Measurements from ENCODE around the gene ZNF652.

Gene ZNF652

GRCh38 chr17:49334744-49335512, 27.1 kb downstream of the ZNF652 start:
- Histone ChIP-seq H3K79me2 (ENCODE audit: control insufficient read depth, low read length) (peaks cover 78% of the 10 kb centered on the region), H3F3A (ENCODE audit: control insufficient read depth, insufficient read depth) (no peaks in the 10 kb centered on the region), H3K4me2 (ENCODE audit: low read length) (no peak overlapping the region), H3K36me3 (ENCODE audit: control insufficient read depth, low read length) (no peaks in the 10 kb centered on the region), H3K9me2 (replicated peaks; ENCODE audit: control insufficient read depth, low read length) (no peaks in the 10 kb centered on the region), H3K27ac (ENCODE audit: low read depth, low read length) (no peak overlapping the region), H3K9me3 (ENCODE audit: control insufficient read depth, insufficient read depth, low read length) (no peaks in the 10 kb centered on the region), H3K27me3 (ENCODE audit: control insufficient read depth, low read length) (no peaks in the 10 kb centered on the region), H3K4me3 (ENCODE audit: low read length) (no peak overlapping the region), H4K20me1 (ENCODE audit: control insufficient read depth, insufficient read depth, low read depth, low read length) (peaks cover 4% of the 10 kb centered on the region), H3K4me1 (ENCODE audit: control insufficient read depth, low read length) (no peaks in the 10 kb centered on the region)
- no peak for TF ChIP-seq CTCF (IDR thresholded peaks at IDR 0.05; ENCODE audit: low read depth, low read length, poor library complexity, severe bottlenecking)
- no peak for TF ChIP-seq EZH2phosphoT487 (IDR thresholded peaks at IDR 0.05; ENCODE audit: borderline replicate concordance, low read length)

DNA sequence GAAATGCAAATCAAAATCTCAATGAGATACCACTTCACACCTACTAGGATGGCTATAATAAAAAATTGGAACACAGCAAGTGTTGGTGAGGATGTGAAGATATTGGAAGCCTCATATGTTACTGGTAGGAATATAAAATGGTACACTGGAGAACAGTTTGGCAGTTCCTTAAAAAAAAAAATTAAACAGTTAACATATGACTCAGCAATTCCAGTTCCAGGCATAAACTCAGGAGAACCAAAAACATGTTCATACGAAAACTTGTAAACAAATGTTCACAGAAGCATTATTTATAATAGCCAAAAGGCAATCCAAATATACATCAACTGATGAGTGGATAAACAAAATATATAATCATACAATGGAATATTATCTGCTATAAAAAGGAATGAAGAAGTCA, 28.2 kb downstream of the ZNF652 start:
- H3K4me2 ChIP-seq (ENCODE audit: low read length), result no peak overlapping the region
- peaks cover 80% of the 10 kb centered on the region for H3K79me2 ChIP-seq (ENCODE audit: control insufficient read depth, low read length)
- H4K20me1 ChIP-seq (ENCODE audit: control insufficient read depth, insufficient read depth, low read depth, low read length), result peaks cover 4% of the 10 kb centered on the region
- no peaks in the 10 kb centered on the region for H3F3A ChIP-seq (ENCODE audit: control insufficient read depth, insufficient read depth)
- no peaks in the 10 kb centered on the region for H3K9me3 ChIP-seq (ENCODE audit: control insufficient read depth, insufficient read depth, low read length)
- no peaks in the 10 kb centered on the region for H3K9me2 ChIP-seq (replicated peaks; ENCODE audit: control insufficient read depth, low read length)
- H3K4me3 ChIP-seq (ENCODE audit: low read length), result no peak overlapping the region
- no peaks in the 10 kb centered on the region for H3K36me3 ChIP-seq (ENCODE audit: control insufficient read depth, low read length)
- H3K4me1 ChIP-seq (ENCODE audit: control insufficient read depth, low read length), result peaks cover 2% of the 10 kb centered on the region; the same call in 1 of the 2 replicates
- H3K27ac ChIP-seq (ENCODE audit: low read depth, low read length), result no peak overlapping the region
- no peaks in the 10 kb centered on the region for H3K27me3 ChIP-seq (ENCODE audit: control insufficient read depth, low read length)
- TF ChIP-seq EZH2phosphoT487 (IDR thresholded peaks at IDR 0.05; ENCODE audit: borderline replicate concordance, low read length) (no peak), CTCF (IDR thresholded peaks at IDR 0.05; ENCODE audit: low read depth, low read length, poor library complexity, severe bottlenecking) (no peak)

GRCh38 chr17:49327835-49328784, 33.9 kb downstream of the ZNF652 start:
- H3K79me2 ChIP-seq (ENCODE audit: control insufficient read depth, low read length), result peaks cover 76% of the 10 kb centered on the region
- 0 out of 2 replicates have a peak, but pooled peaks cover 3% of the 10 kb centered on the region for H3F3A ChIP-seq (ENCODE audit: control insufficient read depth, insufficient read depth)
- no peak for TF ChIP-seq EZH2phosphoT487 (IDR thresholded peaks at IDR 0.05; ENCODE audit: borderline replicate concordance, low read length)
- TF ChIP-seq CTCF (IDR thresholded peaks at IDR 0.05; ENCODE audit: low read depth, low read length, poor library complexity, severe bottlenecking), result no peak
- H3K36me3 ChIP-seq (ENCODE audit: control insufficient read depth, low read length), result no peaks in the 10 kb centered on the region
- no peaks in the 10 kb centered on the region for H3K9me3 ChIP-seq (ENCODE audit: control insufficient read depth, insufficient read depth, low read length)
- no peak overlapping the region for H3K4me2 ChIP-seq (ENCODE audit: low read length)
- no peaks in the 10 kb centered on the region; the same call in 1 of the 2 replicates for H4K20me1 ChIP-seq (ENCODE audit: control insufficient read depth, insufficient read depth, low read depth, low read length)
- no peak overlapping the region for H3K4me3 ChIP-seq (ENCODE audit: low read length)
- H3K27me3 ChIP-seq (ENCODE audit: control insufficient read depth, low read length), result no peaks in the 10 kb centered on the region
- no peak overlapping the region for H3K27ac ChIP-seq (ENCODE audit: low read depth, low read length)
- H3K9me2 ChIP-seq (replicated peaks; ENCODE audit: control insufficient read depth, low read length), result no peaks in the 10 kb centered on the region
- H3K4me1 ChIP-seq (ENCODE audit: control insufficient read depth, low read length), result peaks cover 12% of the 10 kb centered on the region
